ENCODE data around the gene HSF2BP. TPM values are rescaled to one million over a fixed set of nuclear protein-coding genes. Genes with fewer than 3 reads are reported as not detected.
"Not testable (repeated sequence)": the region's sequence is repeated elsewhere in the genome, so short reads cannot be mapped to it uniquely, and the experiment has no call there.

Gene HSF2BP
- total RNA-seq, 1 experiment from 2014 or later: 1.5 TPM

GRCh38 chr21:43511209-43511608 lies 148.1 kb downstream of the HSF2BP start:
- H3K23ac ChIP-seq (ENCODE audit: insufficient read length, low read depth, low read length); H3K79me1 ChIP-seq (ENCODE audit: insufficient read depth, low read depth, low read length, poor library complexity, severe bottlenecking); H3K79me2 ChIP-seq (ENCODE audit: insufficient read depth, low read length); DNase-seq; H3K27me3 Mint-ChIP-seq (ENCODE audit: low read depth); H3K4me1 Mint-ChIP-seq; H2BK5ac ChIP-seq (ENCODE audit: insufficient read length, low read length); H4K91ac ChIP-seq (ENCODE audit: insufficient read length, low read depth, low read length); H3K27ac Mint-ChIP-seq; H2AFZ ChIP-seq (ENCODE audit: low read length); H4K8ac ChIP-seq (replicated peaks; ENCODE audit: insufficient read length, low read depth, low read length); H3K4ac ChIP-seq (ENCODE audit: low read depth, low read length); H3K4me3 Mint-ChIP-seq; H3K23me2 ChIP-seq (ENCODE audit: insufficient read length, low read depth, low read length, poor library complexity, severe bottlenecking); H4K20me1 ChIP-seq (ENCODE audit: control insufficient read depth, insufficient read depth, insufficient read length); H3K4me1 ChIP-seq (ENCODE audit: insufficient read depth, low read length); H3T11ph ChIP-seq (ENCODE audit: low read length); H3K36me3 Mint-ChIP-seq (ENCODE audit: insufficient read depth in 1 of 3, low read depth in 3 of 3); H3K27me3 ChIP-seq (ENCODE audit: insufficient read depth, low read length); H4K5ac ChIP-seq (ENCODE audit: insufficient read length, low read depth, low read length); H3K18ac ChIP-seq (ENCODE audit: insufficient read length, low read depth, low read length); H3K56ac ChIP-seq (ENCODE audit: insufficient read length, low read depth, low read length); H2BK12ac ChIP-seq (ENCODE audit: insufficient read length, low read depth, low read length); H2BK15ac ChIP-seq (ENCODE audit: low read depth, low read length); H3K4me2 ChIP-seq (ENCODE audit: insufficient read depth, insufficient read length, low read length); H3K14ac ChIP-seq (ENCODE audit: insufficient read depth, low read length); H3K9ac ChIP-seq (ENCODE audit: extremely low read depth, insufficient read length, low read length); H2AK5ac ChIP-seq (ENCODE audit: insufficient read length, low read length); H3K9me3 ChIP-seq (ENCODE audit: control insufficient read depth, low read depth, low read length); H2BK20ac ChIP-seq (ENCODE audit: low read depth, low read length, poor library complexity, severe bottlenecking); H3K27ac ChIP-seq (ENCODE audit: insufficient read length, low read depth, low read length); H3K9me3 Mint-ChIP-seq; H2BK120ac ChIP-seq (ENCODE audit: low read depth, low read length, poor library complexity, severe bottlenecking): not testable (repeated sequence)
- WGBS (ENCODE audit: extremely low coverage, insufficient read length, low lambda C conversion rate): no CpG with 5 or more reads among the region's 4 CpGs

GRCh38 chr21:43510669-43511068 lies 148.6 kb downstream of the HSF2BP start:
- not testable (repeated sequence) for H4K20me1 ChIP-seq (ENCODE audit: control insufficient read depth, insufficient read depth, insufficient read length); H3K23ac ChIP-seq (ENCODE audit: insufficient read length, low read depth, low read length); H2AFZ ChIP-seq (ENCODE audit: low read length); H3K36me3 Mint-ChIP-seq (ENCODE audit: insufficient read depth in 1 of 3, low read depth in 3 of 3); H3K9me3 ChIP-seq (ENCODE audit: control insufficient read depth, low read depth, low read length); H2BK20ac ChIP-seq (ENCODE audit: low read depth, low read length, poor library complexity, severe bottlenecking); H2BK12ac ChIP-seq (ENCODE audit: insufficient read length, low read depth, low read length); H3K27ac ChIP-seq (ENCODE audit: insufficient read length, low read depth, low read length); H4K8ac ChIP-seq (replicated peaks; ENCODE audit: insufficient read length, low read depth, low read length); H2BK5ac ChIP-seq (ENCODE audit: insufficient read length, low read length); H3K18ac ChIP-seq (ENCODE audit: insufficient read length, low read depth, low read length); H2AK5ac ChIP-seq (ENCODE audit: insufficient read length, low read length); H3K27ac Mint-ChIP-seq; H3K4me1 Mint-ChIP-seq; H3K23me2 ChIP-seq (ENCODE audit: insufficient read length, low read depth, low read length, poor library complexity, severe bottlenecking); H3K27me3 ChIP-seq (ENCODE audit: insufficient read depth, low read length); H3K4me1 ChIP-seq (ENCODE audit: insufficient read depth, low read length); H3K4me3 Mint-ChIP-seq; H4K5ac ChIP-seq (ENCODE audit: insufficient read length, low read depth, low read length); H3K56ac ChIP-seq (ENCODE audit: insufficient read length, low read depth, low read length); H3K14ac ChIP-seq (ENCODE audit: insufficient read depth, low read length); H3K79me2 ChIP-seq (ENCODE audit: insufficient read depth, low read length); H3K9ac ChIP-seq (ENCODE audit: extremely low read depth, insufficient read length, low read length); H3K4me2 ChIP-seq (ENCODE audit: insufficient read depth, insufficient read length, low read length); H3K79me1 ChIP-seq (ENCODE audit: insufficient read depth, low read depth, low read length, poor library complexity, severe bottlenecking); H2BK15ac ChIP-seq (ENCODE audit: low read depth, low read length); H4K91ac ChIP-seq (ENCODE audit: insufficient read length, low read depth, low read length); H2BK120ac ChIP-seq (ENCODE audit: low read depth, low read length, poor library complexity, severe bottlenecking); H3K4ac ChIP-seq (ENCODE audit: low read depth, low read length); DNase-seq; H3T11ph ChIP-seq (ENCODE audit: low read length); H3K27me3 Mint-ChIP-seq (ENCODE audit: low read depth); H3K9me3 Mint-ChIP-seq
- no CpG with 5 or more reads among the region's 3 CpGs for WGBS (ENCODE audit: extremely low coverage, insufficient read length, low lambda C conversion rate)
